ENCODE data around the gene COQ10A.

DNA sequence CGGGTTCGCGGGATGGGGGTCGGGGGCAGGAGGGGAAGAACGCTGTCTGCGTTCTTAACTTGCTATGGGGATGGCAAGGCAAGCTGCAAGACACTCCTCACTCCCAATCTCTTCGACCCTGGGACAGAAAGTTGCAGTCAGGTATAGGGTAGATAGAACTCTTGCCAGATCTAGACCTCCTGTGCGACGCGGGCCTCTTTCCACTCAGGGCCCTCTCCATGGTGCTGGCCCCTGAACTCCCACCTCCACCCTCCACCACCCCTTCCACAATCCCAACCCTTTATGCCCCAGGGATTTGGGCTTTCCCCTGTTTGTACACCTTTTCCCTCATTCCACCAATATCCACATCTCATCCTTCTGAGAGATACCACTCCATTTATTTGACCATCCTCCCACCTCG lies 41.8 kb upstream of the COQ10A start:
- TF ChIP-seq ZNF207 (IDR thresholded peaks at IDR 0.05; ENCODE audit: borderline replicate concordance) (no peak), ZNF44 (CRISPR knock-in tag; IDR thresholded peaks at IDR 0.05) (no peak), POLR2A (IDR thresholded peaks at IDR 0.05; ENCODE audit: insufficient read depth in 1 of 2, low read depth in 2 of 2, low read length in 2 of 2) (no peak), KLF9 (CRISPR knock-in tag; IDR thresholded peaks at IDR 0.05; ENCODE audit: low read depth) (no peak), ZNF20 (CRISPR knock-in tag; IDR thresholded peaks at IDR 0.05) (no peak), ZNF232 (CRISPR knock-in tag; IDR thresholded peaks at IDR 0.05; ENCODE audit: borderline replicate concordance) (no peak), SALL2 (CRISPR knock-in tag; IDR thresholded peaks at IDR 0.05) (no peak), EZH2 (conservative IDR thresholded peaks at IDR 0.05; ENCODE audit: low read depth, low read length) (no peak), CHD2 (IDR thresholded peaks at IDR 0.05; ENCODE audit: low read depth, low read length) (no peak), POLR2AphosphoS5 (IDR thresholded peaks at IDR 0.05; ENCODE audit: low read depth, low read length) (no peak), ZNF343 (CRISPR knock-in tag; IDR thresholded peaks at IDR 0.05) (no peak), BCL6 (CRISPR knock-in tag; IDR thresholded peaks at IDR 0.05) (no peak)
- TF ChIP-seq, protein P1, sequence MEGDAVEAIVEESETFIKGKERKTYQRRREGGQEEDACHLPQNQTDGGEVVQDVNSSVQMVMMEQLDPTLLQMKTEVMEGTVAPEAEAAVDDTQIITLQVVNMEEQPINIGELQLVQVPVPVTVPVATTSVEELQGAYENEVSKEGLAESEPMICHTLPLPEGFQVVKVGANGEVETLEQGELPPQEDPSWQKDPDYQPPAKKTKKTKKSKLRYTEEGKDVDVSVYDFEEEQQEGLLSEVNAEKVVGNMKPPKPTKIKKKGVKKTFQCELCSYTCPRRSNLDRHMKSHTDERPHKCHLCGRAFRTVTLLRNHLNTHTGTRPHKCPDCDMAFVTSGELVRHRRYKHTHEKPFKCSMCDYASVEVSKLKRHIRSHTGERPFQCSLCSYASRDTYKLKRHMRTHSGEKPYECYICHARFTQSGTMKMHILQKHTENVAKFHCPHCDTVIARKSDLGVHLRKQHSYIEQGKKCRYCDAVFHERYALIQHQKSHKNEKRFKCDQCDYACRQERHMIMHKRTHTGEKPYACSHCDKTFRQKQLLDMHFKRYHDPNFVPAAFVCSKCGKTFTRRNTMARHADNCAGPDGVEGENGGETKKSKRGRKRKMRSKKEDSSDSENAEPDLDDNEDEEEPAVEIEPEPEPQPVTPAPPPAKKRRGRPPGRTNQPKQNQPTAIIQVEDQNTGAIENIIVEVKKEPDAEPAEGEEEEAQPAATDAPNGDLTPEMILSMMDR (CRISPR knock-in tag; IDR thresholded peaks at IDR 0.05), result no peak
- TF ChIP-seq, protein P2, sequence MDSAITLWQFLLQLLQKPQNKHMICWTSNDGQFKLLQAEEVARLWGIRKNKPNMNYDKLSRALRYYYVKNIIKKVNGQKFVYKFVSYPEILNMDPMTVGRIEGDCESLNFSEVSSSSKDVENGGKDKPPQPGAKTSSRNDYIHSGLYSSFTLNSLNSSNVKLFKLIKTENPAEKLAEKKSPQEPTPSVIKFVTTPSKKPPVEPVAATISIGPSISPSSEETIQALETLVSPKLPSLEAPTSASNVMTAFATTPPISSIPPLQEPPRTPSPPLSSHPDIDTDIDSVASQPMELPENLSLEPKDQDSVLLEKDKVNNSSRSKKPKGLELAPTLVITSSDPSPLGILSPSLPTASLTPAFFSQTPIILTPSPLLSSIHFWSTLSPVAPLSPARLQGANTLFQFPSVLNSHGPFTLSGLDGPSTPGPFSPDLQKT (CRISPR knock-in tag; IDR thresholded peaks at IDR 0.05; ENCODE audit: borderline replicate concordance), result no peak

All from HepG2 (cell line).